ENCODE data around the gene ASH1L.
A peak's percentile ranks its signal among the peaks of the same experiment; 100 is the strongest.
"Not testable (repeated sequence)": the region's sequence is repeated elsewhere in the genome, so short reads cannot be mapped to it uniquely, and the experiment has no call there.

The ASH1L gene

GRCh38 chr1:155553349-155553748 lies 9.3 kb downstream of the ASH1L start:
- no peak for DNase-seq

GRCh38 chr1:155548706-155549105 lies 13.9 kb downstream of the ASH1L start:
- DNase-seq = no peak

GRCh38 chr1:155540000-155540874 lies 22.4 kb downstream of the ASH1L start:
- no peak for DNase-seq

- no peak for DNase-seq
Observed at GRCh38 chr1:155537193-155537592, 25.4 kb downstream of the ASH1L start.

- no peak for DNase-seq
Observed at GRCh38 chr1:155531624-155532023, 31.0 kb downstream of the ASH1L start.

GRCh38 chr1:155529929-155530328 lies 32.7 kb downstream of the ASH1L start:
- no peak for DNase-seq

GRCh38 chr1:155529109-155529508 lies 33.5 kb downstream of the ASH1L start:
- no peak for DNase-seq

GRCh38 chr1:155527677-155528076 lies 34.9 kb downstream of the ASH1L start:
- no peak for DNase-seq

- DNase-seq = no peak
Observed at GRCh38 chr1:155526356-155526755, 36.2 kb downstream of the ASH1L start.

- no peak for DNase-seq
Observed at GRCh38 chr1:155522069-155522468, 40.5 kb downstream of the ASH1L start.

GRCh38 chr1:155518484-155518883 lies 44.1 kb downstream of the ASH1L start:
- no peak for DNase-seq

GRCh38 chr1:155514582-155515187 lies 47.9 kb downstream of the ASH1L start:
- DNase-seq = peak; percentile 16

- DNase-seq = no peak
Observed at GRCh38 chr1:155513300-155513916, 49.2 kb downstream of the ASH1L start.

GRCh38 chr1:155511385-155511784 lies 51.2 kb downstream of the ASH1L start:
- DNase-seq = not testable (repeated sequence)

- no peak for DNase-seq
Observed at GRCh38 chr1:155509064-155509463, 53.5 kb downstream of the ASH1L start.

GRCh38 chr1:155507945-155508344 lies 54.7 kb downstream of the ASH1L start:
- no peak for DNase-seq

- DNase-seq = not testable (repeated sequence)
Observed at GRCh38 chr1:155505963-155506362, 56.6 kb downstream of the ASH1L start.

- no peak for DNase-seq
Observed at GRCh38 chr1:155504207-155504606, 58.4 kb downstream of the ASH1L start.

GRCh38 chr1:155499953-155500639 lies 62.5 kb downstream of the ASH1L start:
- DNase-seq = no peak

GRCh38 chr1:155499263-155499662 lies 63.3 kb downstream of the ASH1L start:
- no peak for DNase-seq

- not testable (repeated sequence) for DNase-seq
Observed at GRCh38 chr1:155493595-155493994, 69.0 kb downstream of the ASH1L start.

GRCh38 chr1:155488419-155488818 lies 74.2 kb downstream of the ASH1L start:
- not testable (repeated sequence) for DNase-seq

GRCh38 chr1:155487541-155487940 lies 75.1 kb downstream of the ASH1L start:
- no peak for DNase-seq
